ENCODE results near the gene CAMK2N1. TPM values are rescaled to one million over a fixed set of nuclear protein-coding genes. Genes with fewer than 3 reads are reported as not detected.
A peak's percentile ranks its signal among the peaks of the same experiment; 100 is the strongest.

Gene CAMK2N1
- polyA plus RNA-seq, 2 of the 4 experiments (the other 2 are of a cell fraction): 49.7 to 56.4 TPM

GRCh38 chr1:20480951-20481617 is 4.9 kb downstream of the CAMK2N1 start:
- ATAC-seq (peak in 1 of 2 experiments; percentile 9; a peak in 3 of 6 replicates), DNase-seq (ENCODE audit: low read depth in 1 of 2, low spot score in 1 of 2) (no peak), FAIRE-seq (no peak)
- CTCF ChIA-PET: interaction anchor here (0.8 to 3.7 kb wide), 4 partner anchors 13 to 1139 kb away, joined by 3 to 17 read pairs (median 4); no protein-coding TSS in a partner anchor
- TF ChIP-seq CHD2 (IDR thresholded peaks at IDR 0.05; ENCODE audit: low read length, partially characterized antibody) (no peak), HMGXB4 (CRISPR knock-in tag; IDR thresholded peaks at IDR 0.05; ENCODE audit: borderline replicate concordance) (no peak)
- POLR2A ChIA-PET: no interaction called here
- H3K4me3 ChIP-seq: peak overlapping the region; percentile 19; the same call in 1 of the 3 replicates
- no peaks in the 10 kb centered on the region for H3K9me3 ChIP-seq
- H3K27ac ChIP-seq: peak overlapping the region; percentile 98 to 99
- WGBS (ENCODE audit: missing lambda C conversion rate): 15% methylated on average over 6 of the region's 7 CpGs
- H3K4me1 ChIP-seq: peaks cover 65% of the 10 kb centered on the region
- peak overlapping the region; percentile 86 for H3K4me2 ChIP-seq

- no peak for TF ChIP-seq MAFK (IDR thresholded peaks at IDR 0.05; ENCODE audit: partially characterized antibody)
- TF ChIP-seq PBX3 (IDR thresholded peaks at IDR 0.05): 0 out of 2 replicates have a peak, but pooled peaks have one; percentile 42
- no peak for TF ChIP-seq ELK1 (IDR thresholded peaks at IDR 0.05; ENCODE audit: low read depth, low read length)
- TF ChIP-seq JUN (IDR thresholded peaks at IDR 0.05): peak in 1 of 2 experiments; percentile 22; a peak in 1 of 5 replicates
- TF ChIP-seq NPAS2 (CRISPR knock-in tag; IDR thresholded peaks at IDR 0.05; ENCODE audit: borderline replicate concordance): no peak
- no peak for TF ChIP-seq ESRRA (IDR thresholded peaks at IDR 0.05; ENCODE audit: borderline replicate concordance, low read length)
- no peak for TF ChIP-seq HEYL (CRISPR knock-in tag; IDR thresholded peaks at IDR 0.05)
- TF ChIP-seq CEBPB (IDR thresholded peaks at IDR 0.05): peak in 1 of 2 experiments; percentile 60; a peak in 1 of 4 replicates
- TF ChIP-seq MAX (IDR thresholded peaks at IDR 0.05): 0 out of 2 replicates have a peak, but pooled peaks have one; percentile 6
- TF ChIP-seq CTCF (IDR thresholded peaks at IDR 0.05): no peak
- no peak for TF ChIP-seq EHF (CRISPR knock-in tag; IDR thresholded peaks at IDR 0.05)
- no peak for TF ChIP-seq NR3C1 (IDR thresholded peaks at IDR 0.05)
- peak in 1 of 2 experiments; percentile 23; a peak in 1 of 5 replicates for TF ChIP-seq RAD21 (conservative IDR thresholded peaks at IDR 0.05 in 1 of 2, IDR thresholded peaks at IDR 0.05 in 1 of 2)
- no peak for TF ChIP-seq BHLHE40 (IDR thresholded peaks at IDR 0.05; ENCODE audit: low read depth, low read length)
- no peak for TF ChIP-seq NFE2L2 (conservative IDR thresholded peaks at IDR 0.05; ENCODE audit: low read length)
- peak; percentile 54 to 74 for ATAC-seq
- no peaks in the 10 kb centered on the region for H3K9me3 ChIP-seq
- POLR2A ChIA-PET: no interaction called here
- 2% methylated on average over 9 of the region's 10 CpGs for whole genome bisulfite sequencing (ENCODE audit: missing lambda C conversion rate)
- FAIRE-seq: no peak
- H3K4me3 ChIP-seq: peak overlapping the region; percentile 19; the same call in 2 of the 3 replicates
- CTCF ChIA-PET: interaction anchor here (0.8 to 3.7 kb wide), 4 partner anchors 12 to 1139 kb away, joined by 3 to 17 read pairs (median 4); no protein-coding TSS in a partner anchor
- DNase-seq (ENCODE audit: low read depth in 1 of 2, low spot score in 1 of 2): peak; percentile 58 to 85
- H3K4me2 ChIP-seq: peak overlapping the region; percentile 86
- H3K27ac ChIP-seq: peak overlapping the region; percentile 98 to 99
- H3K4me1 ChIP-seq: peaks cover 72% of the 10 kb centered on the region
Observed at GRCh38 chr1:20480243-20480944, 5.6 kb downstream of the CAMK2N1 start.

All from A549 (cell line).